GM19099 (cell line): ENCODE measurements around the gene CDH19.

Experiments
- POLR2A ChIP-seq: IDR thresholded peaks from 3 replicates; pipeline ENCODE4 v1.6.1; 2011; ENCODE audit warnings: low read depth; ENCODE audit not compliant: insufficient read length; ENCODE audit errors: extremely low read depth

The CDH19 gene, protein sequence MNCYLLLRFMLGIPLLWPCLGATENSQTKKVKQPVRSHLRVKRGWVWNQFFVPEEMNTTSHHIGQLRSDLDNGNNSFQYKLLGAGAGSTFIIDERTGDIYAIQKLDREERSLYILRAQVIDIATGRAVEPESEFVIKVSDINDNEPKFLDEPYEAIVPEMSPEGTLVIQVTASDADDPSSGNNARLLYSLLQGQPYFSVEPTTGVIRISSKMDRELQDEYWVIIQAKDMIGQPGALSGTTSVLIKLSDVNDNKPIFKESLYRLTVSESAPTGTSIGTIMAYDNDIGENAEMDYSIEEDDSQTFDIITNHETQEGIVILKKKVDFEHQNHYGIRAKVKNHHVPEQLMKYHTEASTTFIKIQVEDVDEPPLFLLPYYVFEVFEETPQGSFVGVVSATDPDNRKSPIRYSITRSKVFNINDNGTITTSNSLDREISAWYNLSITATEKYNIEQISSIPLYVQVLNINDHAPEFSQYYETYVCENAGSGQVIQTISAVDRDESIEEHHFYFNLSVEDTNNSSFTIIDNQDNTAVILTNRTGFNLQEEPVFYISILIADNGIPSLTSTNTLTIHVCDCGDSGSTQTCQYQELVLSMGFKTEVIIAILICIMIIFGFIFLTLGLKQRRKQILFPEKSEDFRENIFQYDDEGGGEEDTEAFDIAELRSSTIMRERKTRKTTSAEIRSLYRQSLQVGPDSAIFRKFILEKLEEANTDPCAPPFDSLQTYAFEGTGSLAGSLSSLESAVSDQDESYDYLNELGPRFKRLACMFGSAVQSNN

DNA sequence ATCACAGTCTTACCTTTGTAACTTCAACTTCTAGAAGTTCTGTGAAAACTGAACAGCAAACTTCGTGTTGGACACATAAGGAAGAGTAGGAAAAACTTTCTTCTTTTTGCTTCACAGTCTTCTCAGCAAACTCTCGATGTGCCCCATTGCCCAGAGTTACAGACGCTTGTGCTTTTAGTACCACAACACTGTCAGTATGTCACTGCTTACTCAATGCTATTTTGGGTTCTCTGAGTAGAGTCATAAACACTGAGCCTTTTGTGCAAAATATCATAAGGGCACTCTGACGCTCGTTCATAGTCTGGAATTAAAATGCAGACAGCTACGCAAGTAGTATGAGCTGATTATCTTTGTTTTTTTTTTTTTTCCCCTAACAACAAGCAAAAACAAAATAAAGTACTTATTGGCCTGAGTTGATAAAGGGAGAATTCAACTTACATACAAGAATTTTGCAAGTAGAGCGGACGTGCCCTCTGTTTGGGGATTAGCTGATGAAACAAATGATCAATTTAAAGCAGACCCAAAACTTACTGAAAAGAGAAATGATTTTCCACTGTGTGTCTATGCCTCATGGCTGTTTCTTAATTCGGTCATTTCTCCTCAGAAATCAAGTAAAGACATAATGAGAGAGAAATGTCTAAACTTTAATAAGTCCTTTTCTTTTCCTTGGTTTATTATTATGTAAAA is at the start of gene CDH19:
Gene CDH19, minus strand, starts transcription at position 150 of the 687 bp plus-strand sequence. CDS start 31,886 bp downstream, outside the sequence.
- no peak for TF ChIP-seq POLR2A

DNA sequence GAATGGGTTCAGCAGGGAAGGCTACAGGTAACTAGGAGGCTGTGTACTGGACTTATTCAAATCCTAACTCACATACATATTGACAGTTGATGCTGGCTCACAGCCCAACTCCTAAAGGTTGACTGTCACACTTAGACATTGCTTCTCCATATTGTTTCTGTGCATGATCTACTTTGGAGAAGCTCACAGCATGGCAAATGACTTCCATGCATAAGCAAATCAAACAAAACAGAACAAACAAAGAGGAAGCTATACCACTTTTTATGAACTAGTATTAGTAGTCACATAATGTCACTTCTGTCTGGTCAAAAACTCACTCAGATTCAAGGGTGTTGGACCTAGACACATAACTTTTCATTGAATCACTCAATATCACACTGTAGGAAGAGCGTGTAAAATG is 43.8 kb upstream of the CDH19 start:
- no peak for TF ChIP-seq POLR2A

DNA sequence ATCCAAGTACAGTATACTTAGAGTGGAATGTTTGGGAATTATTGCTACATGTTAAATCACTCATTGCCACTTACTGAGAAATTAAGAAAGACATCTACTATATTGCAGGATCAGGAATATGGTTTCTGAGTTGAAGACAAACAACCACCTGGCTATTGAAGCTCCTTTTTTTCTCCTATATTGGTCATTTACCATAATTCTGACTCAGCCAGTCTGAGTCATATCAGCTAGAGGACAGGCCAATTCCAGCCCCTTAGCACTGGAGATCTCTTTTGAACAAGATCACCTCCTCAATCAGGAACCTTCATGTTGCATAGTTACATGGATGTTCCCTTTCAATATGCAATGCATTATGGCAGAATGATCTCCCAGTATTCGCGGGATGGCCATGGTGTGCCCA is 42.7 kb upstream of the CDH19 start:
- TF ChIP-seq POLR2A = no peak

DNA sequence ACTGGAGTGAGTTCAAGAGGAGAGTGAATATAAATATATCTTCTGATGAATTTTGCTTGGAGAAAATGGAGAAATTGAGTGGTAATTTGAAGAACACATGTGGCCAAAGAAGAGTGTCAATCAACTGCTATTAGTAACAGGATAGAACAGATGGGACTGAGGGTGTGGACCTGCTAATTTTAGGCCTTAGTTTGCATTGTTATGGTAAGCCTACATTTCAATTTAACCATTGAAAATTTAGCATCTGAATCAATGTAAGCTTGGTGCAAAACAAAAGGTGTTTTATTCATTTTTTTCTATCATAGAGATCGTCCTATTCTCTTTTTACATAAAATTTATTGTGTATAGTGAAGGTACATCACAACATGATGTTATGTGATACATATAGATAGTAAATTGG is 42.1 kb upstream of the CDH19 start:
- no peak for TF ChIP-seq POLR2A

GRCh38 chr18:66641056-66641455 is 37.2 kb upstream of the CDH19 start:
- TF ChIP-seq POLR2A = no peak

- TF ChIP-seq POLR2A = no peak
Measured at GRCh38 chr18:66640431-66640830, 36.5 kb upstream of the CDH19 start.

GRCh38 chr18:66638856-66639629 is 35.2 kb upstream of the CDH19 start:
- no peak for TF ChIP-seq POLR2A

- TF ChIP-seq POLR2A = no peak
Measured at GRCh38 chr18:66635342-66635741, 31.5 kb upstream of the CDH19 start.

DNA sequence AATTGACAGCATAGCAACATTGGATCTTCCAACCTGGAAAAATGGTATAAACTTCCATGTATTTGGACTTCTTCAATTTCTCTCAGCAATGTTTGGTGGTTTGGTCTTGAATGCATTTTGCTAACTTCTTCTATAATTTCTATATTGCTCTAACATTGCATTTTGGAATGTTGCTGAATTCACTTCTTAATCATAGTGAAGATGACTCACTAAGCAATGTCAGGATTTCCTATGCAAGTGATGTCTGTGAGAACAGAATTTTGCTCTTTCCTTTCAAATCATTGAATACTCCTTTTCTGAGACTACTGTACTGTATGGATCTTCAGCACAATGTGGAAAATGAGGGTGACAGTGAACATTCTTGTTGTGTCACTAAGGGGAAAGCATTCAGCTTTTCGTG is 28.9 kb upstream of the CDH19 start:
- no peak for TF ChIP-seq POLR2A

DNA sequence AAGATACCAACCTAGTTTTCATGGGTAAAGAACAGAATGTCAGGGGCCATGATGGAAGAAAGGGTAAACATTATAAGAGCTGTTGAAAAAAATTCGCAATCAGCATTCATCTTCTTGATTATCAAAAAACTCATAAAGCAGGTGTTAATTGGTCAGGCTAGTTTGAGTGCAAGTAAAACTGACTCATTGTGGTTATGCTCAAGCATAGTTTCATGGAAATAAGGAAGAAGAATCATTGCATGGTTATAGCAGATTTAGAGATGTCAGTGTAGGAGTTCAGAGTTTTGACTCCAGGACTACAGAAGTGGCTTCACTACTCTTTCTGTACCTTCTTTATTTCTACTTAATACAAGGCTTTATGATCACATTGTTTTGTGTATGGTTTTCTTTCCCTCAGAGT is 26.9 kb upstream of the CDH19 start:
- TF ChIP-seq POLR2A = no peak

- TF ChIP-seq POLR2A = no peak
Measured at GRCh38 chr18:66623821-66624220, 19.9 kb upstream of the CDH19 start.

GRCh38 chr18:66621816-66622576 is 18.1 kb upstream of the CDH19 start:
- TF ChIP-seq POLR2A = no peak

GRCh38 chr18:66616523-66616983 is 12.7 kb upstream of the CDH19 start:
- no peak for TF ChIP-seq POLR2A

GRCh38 chr18:66615176-66615575 is 11.3 kb upstream of the CDH19 start:
- no peak for TF ChIP-seq POLR2A

DNA sequence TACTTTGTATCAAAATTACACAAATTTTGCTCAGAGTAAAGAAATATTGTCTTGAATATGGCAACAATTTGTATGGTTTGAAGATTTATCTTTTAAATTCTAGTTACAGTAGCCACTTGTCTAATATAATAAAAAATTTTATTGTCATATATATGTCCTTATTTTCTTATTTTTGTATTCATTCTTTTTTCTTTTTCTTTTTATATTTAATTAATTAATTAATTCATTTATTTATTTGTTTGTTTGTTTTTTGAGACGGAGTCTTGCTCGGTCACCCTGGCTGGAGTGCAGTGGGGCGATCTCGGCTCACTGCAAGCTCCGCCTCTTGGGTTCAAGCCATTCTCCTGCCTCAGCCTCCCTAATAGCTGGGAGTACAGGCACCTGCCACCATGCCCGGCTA is 3.7 kb upstream of the CDH19 start:
- no peak for TF ChIP-seq POLR2A

- no peak for TF ChIP-seq POLR2A
Measured at GRCh38 chr18:66601649-66602048, 2.2 kb downstream of the CDH19 start.
